Osteocyte (in vitro differentiated cells): ENCODE results near the gene FBXO8. TPM values are rescaled to one million over a fixed set of nuclear protein-coding genes. Genes with fewer than 3 reads are reported as not detected.

Source experiments
- DNase-seq: peaks from one replicate; pipeline ENCODE4 v3.0.0; 2021; ENCODE audit warnings: mixed read lengths; ENCODE audit not compliant: unreplicated experiment; ENCODE audit errors: extremely low spot score
- H3K27ac Mint-ChIP-seq: one replicate; pipeline ENCODE4 v1.8.0; 2021; ENCODE audit warnings: mild to moderate bottlenecking, mixed read lengths; ENCODE audit not compliant: unreplicated experiment
- H3K27me3 Mint-ChIP-seq: one replicate; pipeline ENCODE4 v1.8.0; 2021; ENCODE audit warnings: mixed read lengths; ENCODE audit not compliant: unreplicated experiment
- H3K36me3 Mint-ChIP-seq: one replicate; pipeline ENCODE4 v1.8.0; 2021; ENCODE audit warnings: mixed read lengths; ENCODE audit not compliant: unreplicated experiment
- H3K4me1 Mint-ChIP-seq: one replicate; pipeline ENCODE4 v1.8.0; 2021; ENCODE audit warnings: mixed read lengths; ENCODE audit not compliant: unreplicated experiment
- H3K4me3 Mint-ChIP-seq: one replicate; pipeline ENCODE4 v1.8.0; 2021; ENCODE audit warnings: mild to moderate bottlenecking, moderate library complexity, mixed read lengths; ENCODE audit not compliant: unreplicated experiment
- H3K9me3 Mint-ChIP-seq: one replicate; pipeline ENCODE4 v1.8.0; 2021; ENCODE audit warnings: mixed read lengths; ENCODE audit not compliant: unreplicated experiment
- total RNA-seq: library from RNA; stranded (reverse); gene quantifications from 2 replicates; pipeline ENCODE4 v1.2.1, GENCODE V29; 2021
- TF ChIP-seq, protein P1 (sequence below): fragments of 200-600 bp; sonication (generic); IDR thresholded peaks from 2 replicates; pipeline ENCODE4 v1.5.0; 2021; ENCODE audit warnings: antibody characterized with exemption, mild to moderate bottlenecking, moderate library complexity

The FBXO8 gene
- total RNA-seq, 1 donor from 2014 or later, result 22.0 TPM

DNA sequence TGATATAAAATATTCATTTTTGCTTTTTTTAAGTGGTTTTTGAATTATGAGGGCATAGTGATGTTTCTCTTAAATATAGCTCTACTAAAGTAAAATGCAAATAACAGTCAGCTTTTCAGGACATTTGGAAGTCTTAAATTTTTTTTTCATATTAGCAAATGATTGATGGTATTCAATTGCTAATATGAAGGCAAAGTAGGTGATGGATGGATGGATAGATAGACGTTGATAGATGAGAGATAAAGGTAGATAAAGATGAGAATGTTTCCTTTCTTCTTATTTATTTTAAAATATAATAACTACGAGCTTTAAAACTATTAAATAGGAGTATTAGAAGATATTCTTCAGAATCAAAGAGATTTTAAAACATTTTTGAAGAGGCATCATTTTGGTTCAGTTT is 83.7 kb downstream of the FBXO8 start:
- no peak for DNase-seq
- Mint-ChIP-seq H3K9me3 (no peaks in the 10 kb centered on the region), H3K27ac (no peak overlapping the region), H3K4me3 (no peak overlapping the region), H3K27me3 (peaks cover 66% of the 10 kb centered on the region), H3K4me1 (no peaks in the 10 kb centered on the region), H3K36me3 (no peaks in the 10 kb centered on the region)
- TF ChIP-seq, protein P1, sequence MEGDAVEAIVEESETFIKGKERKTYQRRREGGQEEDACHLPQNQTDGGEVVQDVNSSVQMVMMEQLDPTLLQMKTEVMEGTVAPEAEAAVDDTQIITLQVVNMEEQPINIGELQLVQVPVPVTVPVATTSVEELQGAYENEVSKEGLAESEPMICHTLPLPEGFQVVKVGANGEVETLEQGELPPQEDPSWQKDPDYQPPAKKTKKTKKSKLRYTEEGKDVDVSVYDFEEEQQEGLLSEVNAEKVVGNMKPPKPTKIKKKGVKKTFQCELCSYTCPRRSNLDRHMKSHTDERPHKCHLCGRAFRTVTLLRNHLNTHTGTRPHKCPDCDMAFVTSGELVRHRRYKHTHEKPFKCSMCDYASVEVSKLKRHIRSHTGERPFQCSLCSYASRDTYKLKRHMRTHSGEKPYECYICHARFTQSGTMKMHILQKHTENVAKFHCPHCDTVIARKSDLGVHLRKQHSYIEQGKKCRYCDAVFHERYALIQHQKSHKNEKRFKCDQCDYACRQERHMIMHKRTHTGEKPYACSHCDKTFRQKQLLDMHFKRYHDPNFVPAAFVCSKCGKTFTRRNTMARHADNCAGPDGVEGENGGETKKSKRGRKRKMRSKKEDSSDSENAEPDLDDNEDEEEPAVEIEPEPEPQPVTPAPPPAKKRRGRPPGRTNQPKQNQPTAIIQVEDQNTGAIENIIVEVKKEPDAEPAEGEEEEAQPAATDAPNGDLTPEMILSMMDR, result no peak

DNA sequence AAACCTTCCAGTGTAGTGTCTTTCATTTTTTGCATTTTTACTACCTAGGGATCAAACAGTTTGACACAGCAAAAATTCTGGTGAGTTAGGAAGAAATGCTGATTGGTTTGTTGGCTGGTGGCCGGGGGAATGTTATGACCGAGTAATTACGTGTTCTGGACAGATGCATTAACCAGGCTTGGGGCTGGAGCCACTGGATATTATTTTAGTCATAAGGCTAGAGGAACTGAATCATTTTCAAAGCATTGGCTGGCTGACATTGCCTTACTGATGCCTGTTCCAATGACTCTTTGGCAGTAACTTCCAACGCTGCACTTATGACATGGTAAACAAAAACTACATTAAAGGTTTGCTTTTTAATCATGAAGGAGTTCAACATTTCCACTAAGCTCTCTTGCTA is 84.6 kb downstream of the FBXO8 start:
- no peak overlapping the region for H3K27ac Mint-ChIP-seq
- no peaks in the 10 kb centered on the region for H3K36me3 Mint-ChIP-seq
- DNase-seq, result no peak
- TF ChIP-seq, protein P1, result no peak
- H3K4me1 Mint-ChIP-seq, result no peaks in the 10 kb centered on the region
- no peaks in the 10 kb centered on the region for H3K9me3 Mint-ChIP-seq
- H3K27me3 Mint-ChIP-seq, result peaks cover 67% of the 10 kb centered on the region
- H3K4me3 Mint-ChIP-seq, result no peak overlapping the region

DNA sequence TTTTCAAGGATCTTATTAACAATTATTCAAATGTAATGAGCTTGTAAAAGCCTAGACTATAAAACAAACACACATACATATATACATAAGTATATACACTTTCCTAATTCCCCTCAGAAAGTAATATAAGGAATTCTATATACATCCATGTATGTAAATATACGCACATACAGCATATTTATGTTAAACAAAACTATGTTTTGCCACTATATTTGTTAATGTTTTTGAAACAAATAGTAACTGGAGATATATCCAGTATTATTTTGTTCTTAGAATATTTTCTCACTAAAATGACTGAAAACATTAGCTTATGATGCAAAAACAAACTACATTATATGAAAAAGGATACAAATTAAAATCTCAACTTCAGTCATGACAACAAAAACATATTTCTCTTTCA is 85.1 kb downstream of the FBXO8 start:
- TF ChIP-seq, protein P1, result no peak
- no peaks in the 10 kb centered on the region for H3K36me3 Mint-ChIP-seq
- peaks cover 68% of the 10 kb centered on the region for H3K27me3 Mint-ChIP-seq
- DNase-seq, result no peak
- no peak overlapping the region for H3K27ac Mint-ChIP-seq
- no peak overlapping the region for H3K4me3 Mint-ChIP-seq
- no peaks in the 10 kb centered on the region for H3K9me3 Mint-ChIP-seq
- no peaks in the 10 kb centered on the region for H3K4me1 Mint-ChIP-seq

DNA sequence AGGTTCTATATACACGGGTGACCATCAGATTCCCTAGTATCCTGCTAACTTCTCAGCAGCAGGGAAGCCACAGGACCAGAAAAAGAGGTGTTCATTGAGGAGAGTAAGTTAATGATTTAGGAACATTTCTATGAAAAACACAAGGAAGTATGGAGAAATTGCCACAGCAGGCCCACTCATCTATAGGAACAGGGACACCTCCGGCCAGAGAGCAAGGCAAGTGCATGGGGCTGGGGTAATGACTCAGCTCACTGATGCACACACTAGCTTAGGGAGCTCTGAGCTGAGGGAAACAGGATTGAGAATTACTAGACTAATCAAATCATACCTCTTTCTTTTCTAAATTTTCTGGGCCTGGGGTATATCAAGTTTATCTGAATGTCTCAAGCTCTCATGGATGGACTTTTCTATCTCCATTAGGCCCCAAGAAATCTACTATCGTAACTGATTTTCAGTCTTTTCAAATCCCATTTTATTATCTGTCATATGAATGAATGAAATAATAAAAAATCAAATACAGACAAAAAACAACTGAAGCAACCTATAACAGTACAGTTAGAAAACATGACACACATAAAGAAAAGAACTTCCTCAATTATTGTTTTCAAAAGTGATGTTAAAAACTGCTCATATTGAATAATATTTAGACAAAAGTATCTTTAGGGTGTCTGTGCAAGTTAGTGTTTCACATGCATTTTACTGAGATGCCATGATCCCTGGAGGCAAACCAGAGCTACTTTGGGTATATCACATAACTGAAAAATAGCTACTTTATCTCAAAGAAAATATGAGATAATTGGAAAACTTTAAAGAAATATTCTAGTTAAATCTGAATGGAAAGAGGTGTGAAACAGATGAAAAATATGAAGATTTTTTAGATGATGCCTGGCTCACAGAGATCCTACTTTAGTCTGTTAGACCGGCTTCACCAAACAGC is 89.8 kb downstream of the FBXO8 start:
- H3K4me3 Mint-ChIP-seq, result no peak overlapping the region
- H3K27me3 Mint-ChIP-seq, result peaks cover 59% of the 10 kb centered on the region
- no peaks in the 10 kb centered on the region for H3K4me1 Mint-ChIP-seq
- H3K9me3 Mint-ChIP-seq, result no peaks in the 10 kb centered on the region
- no peaks in the 10 kb centered on the region for H3K36me3 Mint-ChIP-seq
- TF ChIP-seq, protein P1, result no peak
- no peak overlapping the region for H3K27ac Mint-ChIP-seq
- no peak for DNase-seq

DNA sequence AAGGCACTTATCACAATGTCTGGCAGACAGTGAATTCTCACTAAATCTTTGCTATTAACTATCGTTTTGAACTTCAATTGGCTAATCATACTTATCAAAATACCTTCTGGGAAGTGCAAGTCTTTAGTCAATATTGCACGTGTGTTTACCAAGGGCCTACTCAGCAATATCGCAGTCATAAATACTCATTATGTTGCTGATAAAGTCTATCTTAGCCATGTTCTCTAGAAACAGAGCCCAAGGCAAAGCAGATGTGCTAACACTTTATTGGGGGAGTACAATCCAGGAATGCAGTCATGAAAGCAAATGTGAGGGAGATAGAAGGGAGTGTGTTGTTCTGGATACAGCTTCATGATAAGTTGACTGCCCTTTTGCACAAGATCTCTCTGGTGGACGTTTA is 90.5 kb downstream of the FBXO8 start:
- no peaks in the 10 kb centered on the region for H3K9me3 Mint-ChIP-seq
- no peaks in the 10 kb centered on the region for H3K36me3 Mint-ChIP-seq
- H3K27me3 Mint-ChIP-seq, result peaks cover 52% of the 10 kb centered on the region
- no peak for DNase-seq
- H3K27ac Mint-ChIP-seq, result no peak overlapping the region
- no peaks in the 10 kb centered on the region for H3K4me1 Mint-ChIP-seq
- TF ChIP-seq, protein P1, result no peak
- H3K4me3 Mint-ChIP-seq, result no peak overlapping the region
